Fibroblast of the aortic adventitia (primary cell): ENCODE measurements around the gene GNL3L. TPM values are rescaled to one million over a fixed set of nuclear protein-coding genes. Genes with fewer than 3 reads are reported as not detected.
"Not testable (repeated sequence)": the region's sequence is repeated elsewhere in the genome, so short reads cannot be mapped to it uniquely, and the experiment has no call there.

ENCODE experiments used
- DNase-seq: peaks from one replicate; pipeline ENCODE4 v3.0.0-alpha.2; 2010; ENCODE audit warnings: low read depth
- H3K4me3 ChIP-seq: 2 replicates; pipeline ENCODE4 v1.5.1; 2011; ENCODE audit warnings: low read depth, mild to moderate bottlenecking, control low read depth, low read length, moderate library complexity
- CTCF ChIP-seq: IDR thresholded peaks from 2 replicates; pipeline ENCODE4 v1.5.1; 2011; ENCODE audit warnings: mild to moderate bottlenecking, low read length, control low read depth, inconsistent platforms; ENCODE audit not compliant: insufficient read depth
- total RNA-seq: library from RNA; depleted of rRNA; stranded (reverse); fragments of >200 nt; gene quantifications from 2 replicates; pipeline ENCODE4 v1.2.3, GENCODE V29; 2012; ENCODE audit warnings: low replicate concordance

The GNL3L gene
- total RNA-seq, result 27.1 and 46.3 TPM in 2 replicates

GRCh38 chrX:54529552-54530356 is at the start of gene GNL3L:
Gene GNL3L (plus strand): TSS chrX:54530219. CDS start chrX:54532567, 2,348 bp downstream.
- TF ChIP-seq CTCF, result no peak

GRCh38 chrX:54482839-54483593 is 47.0 kb upstream of the GNL3L start:
- no peak for DNase-seq
- no peak for TF ChIP-seq CTCF
- H3K4me3 ChIP-seq, result no peak overlapping the region

More at GRCh38 chrX:54529552-54530356, at the start of gene GNL3L:
- peak within 1 kb of the TSS; percentile 86 for H3K4me3 ChIP-seq
- DNase-seq, result peak; percentile 84

GRCh38 chrX:54483946-54484345 is 46.1 kb upstream of the GNL3L start:
- TF ChIP-seq CTCF, result no peak
- H3K4me3 ChIP-seq, result no peak overlapping the region
- no peak for DNase-seq

- TF ChIP-seq CTCF, result no peak
- no peak overlapping the region for H3K4me3 ChIP-seq
- peak; percentile 47 for DNase-seq
Observed at GRCh38 chrX:54484666-54485065, 45.4 kb upstream of the GNL3L start.

GRCh38 chrX:54489819-54490218 is 40.2 kb upstream of the GNL3L start:
- not testable (repeated sequence) for H3K4me3 ChIP-seq, DNase-seq

GRCh38 chrX:54492340-54492739 is 37.7 kb upstream of the GNL3L start:
- peak; percentile 55 for DNase-seq
- H3K4me3 ChIP-seq, result peak overlapping the region; percentile 18
- TF ChIP-seq CTCF, result no peak
